GM10266 (cell line): ENCODE data around the gene COA8.

Experiments
- DNase-seq: peaks from one replicate; pipeline ENCODE4 v3.0.0; 2012; ENCODE audit errors: extremely low spot score
- TF ChIP-seq, protein P1 (sequence below): IDR thresholded peaks from 2 replicates; pipeline ENCODE4 v1.5.1; 2012; ENCODE audit warnings: mild to moderate bottlenecking, low read depth; ENCODE audit not compliant: control insufficient read depth, insufficient read depth; ENCODE audit errors: missing control alignments

COA8 gene

DNA sequence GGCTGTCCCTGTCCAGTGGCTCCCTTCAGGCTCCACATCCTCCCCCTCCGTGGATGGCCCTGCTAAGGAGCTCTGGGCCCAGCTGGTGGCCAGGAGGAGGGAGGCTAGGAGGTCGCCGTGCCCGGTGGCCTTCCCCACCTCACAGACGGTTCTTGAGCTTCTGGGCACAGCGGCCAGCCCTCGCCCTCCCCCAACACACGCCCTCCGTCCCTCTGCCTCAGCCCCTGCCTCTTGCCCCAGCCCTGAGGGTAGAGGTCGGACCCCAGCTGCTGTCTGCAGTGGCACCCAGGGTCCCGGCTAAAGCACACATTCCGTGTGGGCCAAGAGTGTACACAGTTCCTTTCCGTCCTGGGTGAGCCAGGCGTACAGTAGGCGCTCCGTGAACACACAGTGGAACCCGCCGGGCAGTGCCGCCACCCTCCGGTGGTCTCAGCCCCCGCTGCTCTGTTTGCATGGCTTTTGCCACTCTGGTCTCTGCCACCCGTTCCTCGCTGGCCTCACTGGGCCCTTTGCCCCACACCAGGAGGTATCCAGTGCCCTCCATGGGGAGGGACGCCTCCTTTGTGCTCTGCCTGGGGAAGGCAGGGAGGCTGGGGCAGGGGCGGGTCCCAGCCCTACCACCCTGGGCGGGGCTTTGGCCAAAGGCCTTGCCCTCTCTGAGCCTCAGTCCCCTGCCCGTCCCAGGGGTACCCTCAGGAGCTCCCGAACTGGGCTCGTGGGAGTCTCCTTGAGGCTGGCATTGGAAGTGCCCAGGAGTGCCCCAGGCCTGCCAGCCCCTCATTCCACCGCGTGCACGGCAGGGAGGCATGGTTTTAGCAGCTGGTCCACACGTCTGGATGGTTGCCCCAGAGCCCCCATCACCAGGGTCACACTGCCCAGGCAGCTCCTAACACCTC, 20.8 kb upstream of the COA8 start:
- DNase-seq = no peak
- TF ChIP-seq, protein P1, sequence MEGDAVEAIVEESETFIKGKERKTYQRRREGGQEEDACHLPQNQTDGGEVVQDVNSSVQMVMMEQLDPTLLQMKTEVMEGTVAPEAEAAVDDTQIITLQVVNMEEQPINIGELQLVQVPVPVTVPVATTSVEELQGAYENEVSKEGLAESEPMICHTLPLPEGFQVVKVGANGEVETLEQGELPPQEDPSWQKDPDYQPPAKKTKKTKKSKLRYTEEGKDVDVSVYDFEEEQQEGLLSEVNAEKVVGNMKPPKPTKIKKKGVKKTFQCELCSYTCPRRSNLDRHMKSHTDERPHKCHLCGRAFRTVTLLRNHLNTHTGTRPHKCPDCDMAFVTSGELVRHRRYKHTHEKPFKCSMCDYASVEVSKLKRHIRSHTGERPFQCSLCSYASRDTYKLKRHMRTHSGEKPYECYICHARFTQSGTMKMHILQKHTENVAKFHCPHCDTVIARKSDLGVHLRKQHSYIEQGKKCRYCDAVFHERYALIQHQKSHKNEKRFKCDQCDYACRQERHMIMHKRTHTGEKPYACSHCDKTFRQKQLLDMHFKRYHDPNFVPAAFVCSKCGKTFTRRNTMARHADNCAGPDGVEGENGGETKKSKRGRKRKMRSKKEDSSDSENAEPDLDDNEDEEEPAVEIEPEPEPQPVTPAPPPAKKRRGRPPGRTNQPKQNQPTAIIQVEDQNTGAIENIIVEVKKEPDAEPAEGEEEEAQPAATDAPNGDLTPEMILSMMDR = no peak

DNA sequence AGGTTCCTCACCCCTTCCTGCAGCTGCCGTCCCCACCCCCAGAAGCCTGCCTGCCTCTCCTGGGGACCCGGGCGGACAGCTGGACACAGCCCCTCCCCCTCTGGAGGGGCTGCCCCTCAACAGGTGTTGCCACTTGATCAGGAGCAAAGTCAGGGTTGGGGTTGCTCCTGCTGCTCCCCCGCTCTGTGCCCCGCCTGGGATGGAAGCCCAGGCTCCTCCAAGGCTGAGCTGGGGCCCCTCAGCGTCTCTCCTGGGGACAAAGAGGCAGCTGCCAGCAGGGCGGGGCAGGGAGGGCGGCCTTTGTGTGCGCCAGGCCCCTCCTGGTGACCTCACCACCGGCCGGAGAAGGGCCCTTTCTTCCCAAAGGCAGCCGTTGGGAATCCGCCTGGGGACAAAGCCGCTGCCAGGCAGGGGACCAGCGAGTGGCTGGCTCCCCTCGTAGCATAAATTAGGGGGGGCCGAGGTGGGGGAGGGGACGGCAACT, 20.1 kb upstream of the COA8 start:
- DNase-seq = no peak
- TF ChIP-seq, protein P1 = no peak

DNA sequence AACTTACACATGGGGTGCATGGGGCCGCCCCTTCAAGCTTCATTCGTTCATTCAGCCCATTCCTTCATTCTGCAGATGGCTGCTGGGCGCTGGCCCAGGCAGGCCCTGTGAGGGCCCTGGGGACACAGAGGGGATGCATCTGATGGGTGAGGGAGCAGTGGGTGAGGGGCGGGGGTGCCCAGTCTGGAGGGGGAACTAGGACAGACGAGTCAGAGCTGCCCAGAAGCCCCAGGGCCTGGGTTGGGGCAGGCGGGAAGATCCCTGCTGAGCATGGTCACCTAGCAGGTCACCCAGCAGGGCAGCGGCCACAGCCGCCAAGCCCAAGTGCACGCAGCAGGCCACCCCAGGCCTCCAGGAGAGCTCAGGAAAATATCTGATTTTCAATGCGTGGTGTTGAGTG, 19.6 kb upstream of the COA8 start:
- TF ChIP-seq, protein P1 = no peak
- DNase-seq = no peak

DNA sequence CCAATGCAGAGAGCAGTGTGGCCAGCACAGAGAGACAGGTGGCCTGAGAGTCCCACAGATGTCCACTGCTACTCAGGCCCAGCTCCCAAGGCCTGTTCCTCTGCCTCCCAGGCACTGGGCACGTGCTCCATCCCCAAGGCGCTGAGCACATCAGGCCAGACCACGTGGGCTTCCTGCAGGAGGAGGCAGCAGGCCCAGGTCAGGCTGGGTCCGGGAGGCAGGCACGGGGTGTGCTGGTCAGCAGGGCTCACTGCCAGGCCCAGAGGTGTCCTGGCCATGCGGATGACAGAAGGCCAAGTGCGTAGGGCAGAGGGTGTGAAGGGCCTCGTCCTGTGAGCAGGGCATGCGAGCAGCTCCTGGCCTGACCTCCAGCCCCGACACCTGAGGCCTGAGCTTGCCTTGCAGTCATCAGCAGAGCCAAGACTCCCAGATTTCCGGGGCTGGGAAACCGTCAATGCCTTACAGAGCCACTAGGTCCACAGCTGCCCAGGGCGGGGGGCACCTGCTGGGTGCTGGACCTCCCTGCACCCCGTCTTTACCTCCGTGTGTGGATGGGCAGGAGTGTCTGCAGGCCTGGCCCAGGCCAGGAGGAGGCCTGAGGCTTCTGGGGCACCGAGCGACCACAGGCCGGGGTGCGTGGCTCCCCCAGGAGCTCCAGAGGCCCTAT, 18.9 kb upstream of the COA8 start:
- TF ChIP-seq, protein P1 = no peak
- no peak for DNase-seq

DNA sequence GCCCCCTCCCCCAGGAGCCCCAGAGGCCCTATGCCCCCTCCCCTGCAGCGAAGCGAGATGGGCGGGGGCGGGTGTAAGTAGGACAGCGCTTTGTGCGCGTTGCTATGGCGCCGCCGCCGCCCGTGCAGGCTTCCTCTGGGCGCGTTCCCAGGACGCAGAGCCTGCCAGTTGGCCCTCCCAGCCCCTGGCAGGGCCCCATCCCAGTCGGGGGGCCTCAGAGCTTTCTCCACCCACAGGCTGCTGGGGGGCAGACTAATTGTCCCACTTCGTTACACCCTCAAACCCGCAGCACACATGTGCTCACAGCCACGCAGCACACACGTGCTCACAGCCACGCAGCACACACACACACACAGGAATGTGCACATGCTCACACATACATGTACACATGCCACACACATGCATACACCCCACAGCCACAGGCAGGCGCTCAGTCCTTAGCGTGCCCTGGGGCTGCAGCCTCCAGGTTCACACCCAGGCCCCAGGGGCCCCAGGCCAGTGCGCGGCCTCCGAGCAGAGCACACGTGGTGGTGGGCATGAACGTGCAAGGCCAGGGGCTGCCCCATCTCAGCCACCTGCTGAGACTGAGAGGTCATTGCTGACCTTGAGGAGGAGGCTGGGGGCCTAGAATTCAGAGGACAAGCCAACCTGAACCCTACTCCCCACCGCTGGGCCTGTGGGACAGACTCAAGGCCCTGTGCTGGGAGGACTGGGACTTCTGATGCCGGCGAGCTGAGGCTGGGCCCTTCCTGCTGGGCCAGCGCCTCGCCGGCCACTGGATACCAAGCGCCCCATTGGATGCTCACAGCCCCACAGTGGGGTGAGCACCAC, 18.2 kb upstream of the COA8 start:
- TF ChIP-seq, protein P1 = no peak
- no peak for DNase-seq

DNA sequence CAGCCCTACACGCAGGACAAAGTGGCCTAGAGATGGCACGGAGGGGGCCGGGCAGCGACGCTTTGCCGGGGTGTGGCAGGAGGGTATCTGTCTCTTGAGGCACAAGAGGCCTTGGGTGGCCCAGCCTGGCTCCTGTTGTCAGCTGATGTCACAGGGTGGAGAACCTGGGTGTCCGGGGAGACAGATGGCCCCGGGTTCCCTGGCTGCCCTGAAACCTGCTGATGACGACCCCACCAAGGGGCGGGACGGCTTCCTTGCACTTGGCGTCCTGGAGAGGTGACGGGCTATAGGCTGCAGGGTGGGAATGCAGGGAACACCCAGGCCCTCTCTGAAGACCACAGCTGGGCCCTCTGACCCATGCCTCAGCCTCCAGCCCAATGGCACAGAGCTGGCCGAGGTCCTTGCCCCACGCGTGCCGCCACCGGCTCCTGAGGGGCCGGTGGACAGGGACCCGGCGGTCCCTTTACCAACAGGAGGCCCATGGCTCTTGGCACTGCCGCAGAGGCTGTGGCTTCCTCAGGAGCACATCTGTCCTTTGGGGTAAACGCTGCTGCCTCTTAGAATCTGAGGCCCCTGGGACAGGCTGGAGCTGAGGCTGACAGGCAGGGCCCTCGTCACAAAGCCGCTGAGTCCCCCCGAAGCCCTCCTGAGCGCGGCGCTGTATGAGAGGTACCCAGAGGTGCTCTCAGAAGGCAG, 17.4 kb upstream of the COA8 start:
- DNase-seq = no peak
- TF ChIP-seq, protein P1 = no peak
